ENCODE measurements around the gene RPS6KA2. TPM values are rescaled to one million over a fixed set of nuclear protein-coding genes. Genes with fewer than 3 reads are reported as not detected.

Gene RPS6KA2
- total RNA-seq, 4 donors from 2014 or later: 43.9 to 161 (median 82.7) TPM

- TF ChIP-seq CTCF (IDR thresholded peaks at IDR 0.05; ENCODE audit: low read depth): no peak
Measured at GRCh38 chr6:166440106-166440505, 186.9 kb downstream of the RPS6KA2 start.

- TF ChIP-seq CTCF (IDR thresholded peaks at IDR 0.05; ENCODE audit: low read depth): no peak
Measured at GRCh38 chr6:166439366-166440091, 187.5 kb downstream of the RPS6KA2 start.

- no peak for TF ChIP-seq CTCF (IDR thresholded peaks at IDR 0.05; ENCODE audit: low read depth)
Measured at GRCh38 chr6:166438211-166438861, 188.7 kb downstream of the RPS6KA2 start.

- no peak for TF ChIP-seq CTCF (IDR thresholded peaks at IDR 0.05; ENCODE audit: low read depth)
Measured at GRCh38 chr6:166437661-166438060, 189.4 kb downstream of the RPS6KA2 start.

GRCh38 chr6:166436195-166437139 lies 190.6 kb downstream of the RPS6KA2 start:
- no peak for TF ChIP-seq CTCF (IDR thresholded peaks at IDR 0.05; ENCODE audit: low read depth)

- TF ChIP-seq CTCF (IDR thresholded peaks at IDR 0.05; ENCODE audit: low read depth): no peak
Measured at GRCh38 chr6:166435574-166435973, 191.5 kb downstream of the RPS6KA2 start.

- TF ChIP-seq CTCF (IDR thresholded peaks at IDR 0.05; ENCODE audit: low read depth): no peak
Measured at GRCh38 chr6:166434336-166434735, 192.7 kb downstream of the RPS6KA2 start.

Data from subcutaneous adipose tissue (tissue), 4 donors.